Activated CD4-positive, alpha-beta T cell treated with anti-CD3 and anti-CD28 coated beads for 1 hour (primary cell): Measurements from ENCODE around the gene CTSZ.

Experiments used
- DNase-seq: peaks from one replicate; pipeline ENCODE4 v3.0.0-alpha.2; 2020

CTSZ gene

GRCh38 chr20:59030911-59031563, 24.0 kb upstream of the CTSZ start:
- no peak for DNase-seq

- DNase-seq, result no peak
These were observed 21.8 kb upstream of the CTSZ start for GRCh38 chr20:59028812-59029211.

GRCh38 chr20:59027741-59028320, 20.8 kb upstream of the CTSZ start:
- DNase-seq, result no peak

- no peak for DNase-seq
These were observed 20.1 kb upstream of the CTSZ start for GRCh38 chr20:59026904-59027740.

- no peak for DNase-seq
These were observed 18.5 kb upstream of the CTSZ start for GRCh38 chr20:59025511-59025910.

- no peak for DNase-seq
These were observed 18.0 kb upstream of the CTSZ start for GRCh38 chr20:59025086-59025485.

GRCh38 chr20:59024111-59024530, 17.1 kb upstream of the CTSZ start:
- DNase-seq, result no peak

- no peak for DNase-seq
These were observed 16.6 kb upstream of the CTSZ start for GRCh38 chr20:59023616-59024015.

- DNase-seq, result no peak
These were observed 15.7 kb upstream of the CTSZ start for GRCh38 chr20:59022754-59023153.

GRCh38 chr20:59020938-59021551, 14.0 kb upstream of the CTSZ start:
- no peak for DNase-seq

- no peak for DNase-seq
These were observed 12.2 kb upstream of the CTSZ start, which contains the start of gene TUBB1 for GRCh38 chr20:59019217-59019616. Gene TUBB1, plus strand, starts transcription at chr20:59019429. Its CDS starts 94 bp downstream, at chr20:59019523.

- no peak for DNase-seq
These were observed 11.8 kb upstream of the CTSZ start for GRCh38 chr20:59018817-59019216.

- no peak for DNase-seq
These were observed 10.6 kb upstream of the CTSZ start for GRCh38 chr20:59017493-59018231.

GRCh38 chr20:59016795-59017492, 9.9 kb upstream of the CTSZ start:
- DNase-seq, result no peak

- DNase-seq, result no peak
These were observed 9.0 kb upstream of the CTSZ start for GRCh38 chr20:59015812-59016711.

- DNase-seq, result no peak
These were observed 8.4 kb upstream of the CTSZ start for GRCh38 chr20:59015411-59015810.

- no peak for DNase-seq
These were observed 7.8 kb upstream of the CTSZ start for GRCh38 chr20:59014680-59015389.

- DNase-seq, result no peak
These were observed 7.0 kb upstream of the CTSZ start for GRCh38 chr20:59013959-59014608.

- no peak for DNase-seq
These were observed 6.2 kb upstream of the CTSZ start for GRCh38 chr20:59013031-59013951.
